NCI-H1105 (cell line): ENCODE measurements around the gene SMAD6.

ENCODE experiments used
- DNase-seq: peaks from one replicate; lab custom pipeline; 2025; lab: John Stamatoyannopoulos, UW

SMAD6 gene

GRCh38 chr15:66798426-66799061, 96.5 kb downstream of the SMAD6 start:
- no peak for DNase-seq

DNA sequence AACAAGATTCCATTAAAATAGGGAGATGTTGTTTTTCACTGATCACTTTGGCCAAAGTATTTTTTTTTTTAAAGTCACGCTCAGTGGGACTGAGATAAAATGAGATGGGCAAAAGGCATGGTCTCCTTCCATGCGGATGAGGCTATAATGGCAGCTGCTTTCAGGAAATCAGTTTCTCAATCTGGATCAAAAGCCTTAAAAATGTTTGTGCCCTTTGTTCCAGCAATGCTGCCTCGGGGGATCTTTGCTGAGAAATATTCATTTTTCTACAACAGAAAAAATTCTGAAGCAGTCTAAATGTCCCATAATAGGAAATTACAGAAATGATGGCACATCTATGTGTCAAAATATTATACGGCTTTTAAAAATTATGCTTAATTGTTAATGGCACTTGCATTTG, 97.2 kb downstream of the SMAD6 start:
- DNase-seq, result no peak

DNA sequence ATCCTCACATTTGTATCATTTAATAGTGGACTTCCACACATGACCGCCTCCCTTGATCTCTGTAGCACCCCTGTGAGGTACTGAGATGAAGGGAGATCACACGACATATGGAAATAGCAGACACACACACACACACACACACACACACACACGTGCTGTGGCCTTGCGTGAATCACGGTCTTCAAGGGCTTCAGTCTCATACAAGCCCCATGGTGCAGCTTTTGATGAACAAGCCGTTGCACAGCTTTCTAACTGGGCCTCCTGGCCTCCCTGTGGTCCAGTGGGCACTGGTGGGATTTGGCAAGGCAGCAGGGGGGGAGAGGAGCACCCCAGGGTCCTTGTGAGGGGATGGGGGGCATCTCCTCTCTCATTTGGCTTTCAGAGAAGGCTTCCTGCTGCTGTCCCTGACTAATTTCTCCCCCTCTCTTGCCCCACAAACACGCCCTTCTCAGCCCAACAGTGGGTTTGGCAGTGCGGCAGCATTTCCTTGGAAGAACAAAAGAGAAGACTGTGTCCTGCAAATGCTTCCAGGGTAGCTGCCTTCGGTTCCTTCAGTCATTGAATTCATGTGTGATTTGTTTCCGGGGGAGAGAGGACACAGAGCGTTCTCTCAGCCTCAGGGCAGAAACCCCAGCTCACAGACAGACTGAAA, 98.7 kb downstream of the SMAD6 start:
- DNase-seq, result no peak

DNA sequence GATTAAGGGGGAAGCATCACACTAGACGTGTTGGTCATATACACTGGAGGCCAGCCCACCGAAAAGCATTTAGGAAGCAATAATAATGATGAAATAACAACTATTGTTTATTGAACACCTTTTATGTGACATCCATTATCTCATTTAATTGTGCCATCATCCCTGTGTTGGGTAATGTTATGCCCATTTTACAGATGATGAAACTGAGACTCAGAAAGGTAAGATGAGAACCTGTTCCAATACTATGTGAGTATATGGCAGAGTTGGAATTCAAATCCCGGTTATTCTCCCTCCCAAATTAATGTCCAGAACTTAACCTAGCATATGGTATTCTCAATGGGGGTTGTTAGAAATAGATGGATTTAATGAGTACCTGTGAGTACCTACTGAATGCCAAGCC, 99.2 kb downstream of the SMAD6 start:
- no peak for DNase-seq

GRCh38 chr15:66802025-66803001, 100.3 kb downstream of the SMAD6 start:
- no peak for DNase-seq

DNA sequence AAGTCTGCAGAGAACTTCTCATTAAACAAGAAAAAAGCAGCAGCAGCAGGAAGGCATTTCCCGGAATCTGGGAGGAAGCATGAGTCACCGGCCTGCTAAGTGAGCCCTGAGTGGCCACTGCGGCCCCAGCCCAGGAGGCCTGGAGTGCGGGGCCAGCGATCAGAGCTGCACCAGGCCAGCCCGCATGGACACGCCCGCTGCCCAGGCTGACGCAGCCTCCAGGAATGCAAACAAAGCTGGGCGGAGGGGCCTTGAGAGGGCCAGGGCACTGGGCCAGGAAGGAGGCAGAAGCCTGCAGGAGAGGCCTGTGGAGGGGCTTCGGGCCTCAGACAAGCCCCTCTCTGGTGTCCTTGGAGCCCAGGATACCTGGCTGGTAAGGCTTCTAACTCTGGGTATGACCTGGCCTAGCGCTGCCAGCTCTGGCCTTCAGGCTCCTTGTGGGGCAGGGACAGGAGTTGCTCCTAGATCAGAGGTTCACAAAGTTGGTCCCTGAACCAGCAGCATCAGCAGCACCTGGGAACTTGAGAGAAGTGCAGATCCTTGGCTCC, 101.2 kb downstream of the SMAD6 start:
- no peak for DNase-seq

GRCh38 chr15:66803749-66804148, 101.7 kb downstream of the SMAD6 start:
- DNase-seq, result no peak

DNA sequence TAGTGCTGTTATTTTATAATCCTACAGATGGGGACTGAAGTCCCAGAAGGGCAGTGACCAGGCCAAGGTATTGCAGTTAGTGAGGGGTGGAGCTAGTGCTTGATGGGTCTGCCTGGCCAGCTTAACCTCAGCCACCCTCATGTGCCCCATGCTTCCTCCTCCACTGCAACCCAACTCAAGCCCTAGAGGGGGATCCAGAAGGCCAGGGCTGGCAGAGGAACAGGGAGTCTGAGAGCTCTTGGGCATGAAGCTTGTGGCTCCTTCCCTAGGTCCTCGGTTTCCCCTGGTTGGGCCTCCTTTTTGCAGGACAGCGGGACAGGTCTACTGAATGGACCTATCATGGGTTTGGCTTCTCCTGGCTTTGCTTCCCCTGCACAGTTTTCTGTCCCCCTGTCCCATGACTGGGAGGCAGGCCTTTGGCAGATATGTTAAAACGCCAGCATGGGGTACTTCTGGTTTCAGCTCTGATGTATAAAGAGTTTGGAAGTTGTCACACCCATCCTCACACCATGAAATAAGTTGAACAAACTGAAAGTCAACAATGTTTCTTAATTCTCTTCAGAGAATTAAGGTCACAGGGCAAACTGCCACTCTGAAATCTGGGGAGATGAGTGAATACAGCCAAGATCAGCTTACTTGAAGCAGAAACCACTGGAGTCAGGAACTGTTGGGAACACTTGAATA, 103.3 kb downstream of the SMAD6 start:
- no peak for DNase-seq

GRCh38 chr15:66808181-66808824, 106.3 kb downstream of the SMAD6 start:
- DNase-seq, result no peak

GRCh38 chr15:66809664-66810063, 107.6 kb downstream of the SMAD6 start:
- no peak for DNase-seq

GRCh38 chr15:66815318-66815717, 113.3 kb downstream of the SMAD6 start:
- no peak for DNase-seq

GRCh38 chr15:66816201-66816600, 114.2 kb downstream of the SMAD6 start:
- no peak for DNase-seq

DNA sequence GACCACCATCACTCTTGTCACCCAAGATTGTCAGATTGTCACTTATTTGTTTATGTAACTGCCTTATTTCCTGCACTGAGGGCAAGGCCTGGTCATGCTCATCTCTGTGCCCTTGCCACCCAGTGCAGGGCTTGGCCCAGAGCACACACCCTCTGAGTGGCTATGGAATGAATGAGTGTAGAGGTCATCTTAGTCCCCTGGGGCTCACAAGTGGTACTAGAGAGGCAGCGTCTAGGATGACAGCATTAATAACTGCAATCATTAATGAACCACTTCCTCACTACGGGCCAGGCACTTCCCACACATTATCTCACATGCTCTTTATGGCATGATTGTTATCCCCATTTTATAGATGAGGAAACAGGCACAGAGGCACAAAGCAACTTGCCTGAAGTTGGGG, 117.0 kb downstream of the SMAD6 start:
- DNase-seq, result no peak

- DNase-seq, result no peak
Measured at GRCh38 chr15:66820481-66821176, 118.6 kb downstream of the SMAD6 start.

DNA sequence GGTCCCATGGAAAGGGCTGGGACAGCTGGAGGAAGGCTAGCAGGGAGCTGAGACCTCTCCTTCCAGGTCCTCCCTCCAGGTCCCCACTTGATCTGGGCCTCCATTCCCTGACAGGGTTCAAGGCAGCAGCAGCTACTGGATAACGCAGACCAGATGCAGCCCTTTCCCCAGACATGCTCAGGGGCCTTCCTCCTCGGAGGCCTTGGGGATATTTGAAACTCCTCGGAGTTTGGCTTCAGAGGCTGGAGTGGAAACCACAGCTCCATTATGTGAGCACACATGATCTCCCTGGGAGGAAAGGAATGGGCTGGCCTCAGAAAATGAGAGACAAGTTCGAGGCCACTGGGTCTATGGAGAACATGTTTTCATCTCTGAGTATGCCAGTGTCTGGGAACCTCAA, 119.3 kb downstream of the SMAD6 start:
- DNase-seq, result no peak

DNA sequence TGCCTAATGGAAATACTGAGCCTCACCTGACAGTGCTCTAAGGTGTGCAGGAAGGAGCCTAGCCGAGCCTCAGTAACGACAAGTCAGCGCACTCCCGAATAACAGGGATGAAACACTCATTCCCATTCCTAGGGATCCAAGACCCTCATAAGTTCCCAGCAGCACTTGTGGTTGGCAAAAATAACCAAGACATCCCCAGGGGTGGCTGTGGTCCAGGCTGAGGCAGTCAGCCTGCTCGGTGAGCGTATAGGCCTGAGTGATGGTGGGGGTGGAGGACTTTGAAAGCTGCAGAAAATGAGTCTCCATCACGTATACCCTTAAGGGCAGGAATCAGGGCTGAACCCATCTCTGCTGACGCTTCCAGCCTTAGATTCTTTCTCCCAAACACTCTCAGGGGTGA, 120.1 kb downstream of the SMAD6 start:
- DNase-seq, result no peak

- no peak for DNase-seq
Measured at GRCh38 chr15:66822576-66822975, 120.5 kb downstream of the SMAD6 start.

DNA sequence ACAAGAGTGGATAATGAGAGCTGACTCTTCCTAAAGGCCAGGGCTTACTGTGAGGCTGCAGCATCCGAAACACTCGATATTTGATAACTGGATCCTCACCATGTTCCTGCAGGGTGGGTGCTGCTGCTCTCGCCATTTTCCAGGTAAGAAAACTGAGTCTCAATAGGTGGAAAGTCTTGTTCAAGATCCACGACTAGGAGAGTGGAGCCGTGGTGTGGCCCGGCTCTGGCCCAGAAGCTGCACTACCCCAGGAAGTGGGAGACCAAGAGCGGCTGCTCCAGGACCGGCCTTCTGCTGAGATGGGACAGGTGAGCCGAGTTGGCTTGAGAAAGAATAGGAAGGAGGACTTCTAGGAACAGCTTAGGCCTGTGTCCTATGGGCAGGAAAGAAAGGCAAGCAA, 121.6 kb downstream of the SMAD6 start:
- no peak for DNase-seq

- no peak for DNase-seq
Measured at GRCh38 chr15:66824424-66824823, 122.4 kb downstream of the SMAD6 start.

- no peak for DNase-seq
Measured at GRCh38 chr15:66825139-66825538, 123.1 kb downstream of the SMAD6 start.

DNA sequence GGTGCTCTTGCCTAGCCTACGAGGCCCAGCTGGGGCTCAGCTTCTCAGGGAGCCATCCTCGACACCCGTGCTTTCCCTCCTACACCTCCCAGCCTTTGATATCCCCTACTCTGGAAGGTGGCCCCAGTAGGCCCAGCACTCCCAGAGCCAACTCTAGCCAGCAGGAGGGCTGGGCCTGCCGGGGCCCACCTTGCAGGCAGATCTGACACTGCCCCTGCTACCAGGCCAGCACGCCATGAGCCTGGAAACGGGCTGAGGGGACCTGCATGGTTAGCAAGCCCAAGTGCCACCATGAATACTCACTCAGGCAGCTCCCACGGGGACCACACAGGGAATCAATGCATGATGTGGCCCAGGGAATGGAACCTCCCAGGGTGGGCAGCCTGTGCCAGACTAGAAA, 123.7 kb downstream of the SMAD6 start:
- DNase-seq, result no peak
